GM12875 (cell line): Measurements from ENCODE around the gene CEP72.

ENCODE experiments used
- H3K4me3 ChIP-seq: one replicate; pipeline ENCODE4 v1.5.1; 2011; ENCODE audit warnings: low read depth, low read length, control low read depth
- TF ChIP-seq, protein P1 (sequence below): IDR thresholded peaks from 2 replicates; pipeline ENCODE4 v1.5.1; 2011; ENCODE audit warnings: low read depth, mild to moderate bottlenecking, control low read depth, inconsistent platforms, low read length, moderate library complexity, borderline replicate concordance; ENCODE audit not compliant: insufficient read depth

The CEP72 gene

DNA sequence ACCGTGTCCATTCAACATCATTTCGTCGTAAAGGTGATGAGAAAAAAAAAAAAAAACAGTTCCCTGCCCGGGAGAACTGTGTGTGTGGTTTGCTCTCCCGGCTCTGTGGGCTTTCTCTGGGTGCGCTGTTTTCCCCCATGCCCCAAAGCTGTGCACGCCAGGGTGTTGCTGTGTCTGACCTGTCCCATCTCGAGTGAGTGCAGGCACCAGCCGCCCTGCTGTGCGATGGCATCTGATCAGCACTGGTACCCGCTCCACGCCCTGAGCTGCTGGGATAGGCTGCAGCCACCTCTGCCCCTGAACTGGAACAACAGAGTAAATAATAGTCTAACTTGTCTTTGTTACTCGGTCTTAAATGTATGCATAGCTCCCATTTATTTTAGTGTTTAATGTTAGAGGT lies 33.3 kb downstream of the CEP72 start:
- TF ChIP-seq, protein P1, sequence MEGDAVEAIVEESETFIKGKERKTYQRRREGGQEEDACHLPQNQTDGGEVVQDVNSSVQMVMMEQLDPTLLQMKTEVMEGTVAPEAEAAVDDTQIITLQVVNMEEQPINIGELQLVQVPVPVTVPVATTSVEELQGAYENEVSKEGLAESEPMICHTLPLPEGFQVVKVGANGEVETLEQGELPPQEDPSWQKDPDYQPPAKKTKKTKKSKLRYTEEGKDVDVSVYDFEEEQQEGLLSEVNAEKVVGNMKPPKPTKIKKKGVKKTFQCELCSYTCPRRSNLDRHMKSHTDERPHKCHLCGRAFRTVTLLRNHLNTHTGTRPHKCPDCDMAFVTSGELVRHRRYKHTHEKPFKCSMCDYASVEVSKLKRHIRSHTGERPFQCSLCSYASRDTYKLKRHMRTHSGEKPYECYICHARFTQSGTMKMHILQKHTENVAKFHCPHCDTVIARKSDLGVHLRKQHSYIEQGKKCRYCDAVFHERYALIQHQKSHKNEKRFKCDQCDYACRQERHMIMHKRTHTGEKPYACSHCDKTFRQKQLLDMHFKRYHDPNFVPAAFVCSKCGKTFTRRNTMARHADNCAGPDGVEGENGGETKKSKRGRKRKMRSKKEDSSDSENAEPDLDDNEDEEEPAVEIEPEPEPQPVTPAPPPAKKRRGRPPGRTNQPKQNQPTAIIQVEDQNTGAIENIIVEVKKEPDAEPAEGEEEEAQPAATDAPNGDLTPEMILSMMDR: no peak
- H3K4me3 ChIP-seq: no peak overlapping the region

DNA sequence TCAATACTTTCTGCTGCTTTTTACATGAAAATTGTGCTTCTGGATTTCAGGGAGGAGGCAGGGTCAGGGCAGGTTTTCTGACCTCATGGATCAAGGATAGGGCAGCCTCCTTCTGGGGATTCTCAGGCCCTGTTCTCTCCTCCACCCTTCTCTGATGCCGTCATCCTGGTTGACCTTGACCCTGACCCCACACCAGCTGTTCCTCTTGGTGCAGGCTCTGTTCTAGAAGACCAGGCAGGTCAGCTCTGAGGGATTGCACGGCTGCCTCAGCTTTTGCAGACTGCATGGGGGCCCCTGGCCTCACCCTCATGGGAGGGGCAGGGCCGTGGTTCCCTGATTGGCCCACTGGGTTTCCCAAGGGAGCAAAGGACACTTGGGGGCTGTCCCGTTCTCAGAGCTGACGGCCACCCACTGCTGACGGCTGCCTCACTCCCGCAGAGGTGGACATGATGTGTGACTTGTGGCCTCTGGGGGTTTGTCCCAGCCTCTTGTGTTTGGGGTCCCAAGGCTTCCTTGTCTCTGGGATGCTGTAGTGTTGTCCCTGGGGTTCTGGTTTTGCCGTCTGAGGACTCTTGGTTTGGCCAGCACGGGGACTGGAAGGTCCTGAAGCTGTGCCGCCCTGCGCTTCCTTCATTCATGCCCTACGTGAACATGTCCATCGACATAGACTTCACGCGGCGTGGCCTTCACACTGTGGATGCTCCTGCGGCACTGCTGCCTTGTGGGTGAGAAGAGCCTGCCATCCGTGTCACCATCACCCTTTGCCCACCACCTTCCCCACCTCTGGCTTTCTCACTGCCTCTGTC lies 34.5 kb downstream of the CEP72 start:
- H3K4me3 ChIP-seq: no peak overlapping the region

DNA sequence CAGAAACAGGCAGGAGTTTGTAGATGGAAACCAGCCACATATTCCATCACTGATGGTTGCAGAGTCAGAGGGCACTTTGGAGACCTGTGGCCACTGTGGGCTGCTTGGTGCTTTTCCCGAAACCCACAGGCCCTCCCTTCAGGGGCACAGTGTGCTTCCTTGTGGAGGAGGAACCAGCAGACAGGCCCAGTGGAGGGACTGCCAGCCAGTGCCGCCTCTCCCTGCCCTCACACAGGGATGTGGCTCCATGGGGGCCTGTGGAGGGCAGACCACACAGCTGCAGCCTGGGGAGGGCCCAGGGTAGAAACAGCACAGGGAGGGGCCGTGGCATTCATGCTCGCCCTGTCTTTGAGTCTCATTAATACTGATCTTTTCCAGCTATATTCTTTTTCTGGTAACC lies 35.2 kb downstream of the CEP72 start:
- TF ChIP-seq, protein P1: no peak
- H3K4me3 ChIP-seq: no peak overlapping the region

More for the DNA sequence above, 34.5 kb downstream of the CEP72 start:
- TF ChIP-seq, protein P1: no peak

DNA sequence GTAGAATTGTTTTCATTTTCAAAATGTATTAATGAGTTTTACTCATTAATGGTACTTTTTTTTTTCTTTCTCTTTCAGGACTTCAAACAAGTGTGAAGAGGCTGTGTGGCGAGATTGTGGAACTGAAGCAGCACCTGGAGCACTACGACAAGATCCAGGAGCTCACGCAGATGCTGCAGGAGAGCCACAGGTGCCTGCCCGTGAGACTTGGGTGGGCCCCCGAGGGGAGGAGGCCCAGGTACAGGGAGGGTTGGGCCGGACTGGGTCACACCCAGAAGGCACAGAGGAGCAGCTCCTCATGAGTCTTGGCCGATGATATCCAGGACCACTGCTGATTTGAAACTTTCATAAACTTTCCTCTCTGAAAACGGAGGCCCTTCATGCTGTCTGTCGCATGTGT lies 35.6 kb downstream of the CEP72 start:
- no peak overlapping the region for H3K4me3 ChIP-seq
- TF ChIP-seq, protein P1: no peak

DNA sequence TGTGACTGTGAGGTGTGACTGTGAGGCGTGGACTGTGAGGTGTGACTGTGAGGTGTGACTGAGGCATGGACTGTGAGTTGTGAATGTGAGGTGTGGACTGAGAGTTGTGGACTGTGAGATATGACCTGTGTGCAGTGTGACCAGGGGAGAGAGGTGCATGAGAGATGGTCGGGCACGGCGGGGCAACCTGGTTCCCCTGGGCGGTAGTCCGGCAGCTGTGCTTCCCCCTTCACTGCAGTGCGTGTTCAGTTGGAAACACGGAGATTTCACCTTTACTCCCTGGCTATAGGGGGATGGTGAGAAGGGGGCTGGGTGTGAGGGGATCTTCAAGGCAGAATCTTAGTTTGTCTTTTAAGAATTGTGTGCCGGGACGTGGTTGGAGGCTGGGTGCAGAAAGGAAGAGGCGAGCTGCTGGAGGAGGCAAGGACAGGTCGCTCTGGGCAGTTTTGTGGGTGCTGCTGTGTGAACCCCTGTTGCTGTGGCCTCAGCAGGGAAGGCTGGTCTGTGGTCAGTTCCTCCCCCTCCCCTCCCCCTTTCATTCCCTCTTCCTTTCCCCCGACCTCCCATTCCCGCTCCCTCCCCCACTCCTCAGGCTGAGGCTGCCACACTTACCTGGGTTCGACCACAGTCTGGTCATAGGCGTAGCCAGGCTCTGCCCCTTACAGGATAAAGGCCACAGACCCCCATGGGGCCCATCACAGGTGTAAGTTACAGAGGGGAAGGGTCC lies 39.3 kb downstream of the CEP72 start:
- TF ChIP-seq, protein P1: no peak

DNA sequence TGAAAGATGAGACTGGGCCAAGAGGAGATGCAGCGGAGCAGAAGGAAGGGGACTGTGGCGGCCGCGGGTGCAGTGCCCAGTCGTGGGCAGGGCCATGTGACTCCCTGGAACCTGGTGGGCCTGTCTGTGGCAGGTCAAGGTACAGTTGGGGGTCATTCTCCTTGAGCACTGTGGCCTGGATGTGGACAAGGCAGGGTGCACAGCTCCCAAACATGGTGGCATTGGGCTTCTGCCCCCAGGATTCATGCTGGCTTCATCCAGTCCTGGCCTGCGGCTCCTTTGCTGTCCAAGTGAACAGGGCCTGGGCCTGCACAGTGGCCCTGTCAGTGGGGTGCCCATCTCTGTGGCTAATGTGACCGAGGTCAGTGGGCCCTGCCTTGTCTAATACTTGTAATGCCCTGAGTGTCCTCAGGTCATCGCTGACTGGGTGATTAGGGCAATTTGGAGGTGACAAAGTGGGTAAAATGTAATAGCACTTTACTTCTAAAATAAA lies 39.9 kb downstream of the CEP72 start:
- no peak overlapping the region for H3K4me3 ChIP-seq
- TF ChIP-seq, protein P1: no peak

More for the DNA sequence above, 39.3 kb downstream of the CEP72 start:
- no peak overlapping the region for H3K4me3 ChIP-seq
